T-helper 17 cell (primary cell): ENCODE results near the gene CACNA1E. TPM values are rescaled to one million over a fixed set of nuclear protein-coding genes. Genes with fewer than 3 reads are reported as not detected.

Experiments used
- ATAC-seq: fragments of 150-1000 bp; cut with Tn5 transposase; 2 replicates; pipeline ENCODE4 v1.10.0; 2021; ENCODE audit warnings: mild to moderate bottlenecking, moderate library complexity
- DNase-seq, 3 donors: peaks; one replicate each; pipeline versions ENCODE4 v3.0.0 to v3.0.0-alpha.2; 2020 to 2021
- H3K9me3 ChIP-seq: one replicate; pipeline ENCODE4 v1.7.0; 2013; ENCODE audit warnings: low read length, mild to moderate bottlenecking; ENCODE audit not compliant: control insufficient read depth, poor library complexity, severe bottlenecking
- H3K27ac Mint-ChIP-seq: one replicate; pipeline ENCODE4 v1.8.0; 2022; ENCODE audit warnings: mild to moderate bottlenecking, moderate library complexity, mixed read lengths
- H3K27me3 Mint-ChIP-seq: one replicate; pipeline ENCODE4 v1.8.0; 2022; ENCODE audit warnings: mixed read lengths
- H3K36me3 Mint-ChIP-seq: one replicate; pipeline ENCODE4 v1.8.0; 2022; ENCODE audit warnings: low read depth, mixed read lengths
- H3K4me1 Mint-ChIP-seq: one replicate; pipeline ENCODE4 v1.8.0; 2022; ENCODE audit warnings: mild to moderate bottlenecking, mixed read lengths
- H3K4me3 Mint-ChIP-seq: one replicate; pipeline ENCODE4 v1.8.0; 2022; ENCODE audit warnings: mild to moderate bottlenecking, moderate library complexity, mixed read lengths
- total RNA-seq, 4 donors: library from RNA in 2 of 4; stranded (reverse) in 2 of 4; gene quantifications; one replicate each; pipeline ENCODE4 v1.2.3 and lab custom pipeline; 2022 to 2026

Gene CACNA1E
- total RNA-seq, 2 donors from 2014 or later = not detected

DNA sequence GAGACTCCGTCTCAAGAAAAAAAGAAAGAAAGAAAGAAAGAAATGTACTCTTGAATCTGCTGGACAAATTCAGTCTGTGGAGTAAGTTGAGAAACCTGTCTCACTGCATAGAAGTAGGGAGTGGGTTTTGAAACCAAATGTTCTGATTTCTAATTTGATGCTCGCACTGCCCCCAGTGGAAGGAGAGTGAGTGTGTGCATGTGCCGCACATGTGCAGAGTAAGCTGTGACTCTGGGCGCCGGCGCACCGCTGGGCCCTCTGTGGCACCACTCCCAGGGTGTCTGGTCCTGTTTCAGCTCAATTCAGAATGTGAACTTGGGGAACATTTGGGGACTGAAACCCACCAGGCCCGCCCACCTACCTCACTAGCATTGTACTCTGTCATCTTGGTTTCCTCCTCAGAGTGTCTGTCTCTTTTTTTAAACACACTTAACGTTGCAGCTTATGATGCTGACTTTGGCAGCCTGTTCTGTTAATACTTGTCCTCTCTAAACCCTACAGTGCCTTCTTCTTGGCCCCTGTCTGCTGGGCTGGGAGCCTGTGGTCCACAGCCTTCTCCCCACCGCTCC lies 104.6 kb downstream of the CACNA1E start:
- DNase-seq (no peak), ATAC-seq (no peak)
- no peaks in the 10 kb centered on the region for H3K4me1 Mint-ChIP-seq
- H3K27me3 Mint-ChIP-seq = peaks cover 20% of the 10 kb centered on the region
- no peak overlapping the region for H3K27ac Mint-ChIP-seq
- no peaks in the 10 kb centered on the region for H3K9me3 ChIP-seq
- H3K4me3 Mint-ChIP-seq = no peak overlapping the region
- no peaks in the 10 kb centered on the region for H3K36me3 Mint-ChIP-seq

- no peak for ATAC-seq
- Mint-ChIP-seq H3K36me3 (no peaks in the 10 kb centered on the region), H3K4me3 (no peak overlapping the region), H3K27me3 (peaks cover 23% of the 10 kb centered on the region), H3K4me1 (no peaks in the 10 kb centered on the region), H3K27ac (no peak overlapping the region)
- no peak for DNase-seq
- no peaks in the 10 kb centered on the region for H3K9me3 ChIP-seq
Observed at GRCh38 chr1:181588631-181589030, 105.3 kb downstream of the CACNA1E start.

GRCh38 chr1:181592255-181592859 lies 109.0 kb downstream of the CACNA1E start:
- H3K27me3 Mint-ChIP-seq = peaks cover 35% of the 10 kb centered on the region
- H3K36me3 Mint-ChIP-seq = no peaks in the 10 kb centered on the region
- no peak for ATAC-seq
- no peak for DNase-seq
- no peak overlapping the region for H3K27ac Mint-ChIP-seq
- H3K4me1 Mint-ChIP-seq = no peaks in the 10 kb centered on the region
- H3K9me3 ChIP-seq = no peaks in the 10 kb centered on the region
- H3K4me3 Mint-ChIP-seq = no peak overlapping the region

GRCh38 chr1:181593042-181593441 lies 109.7 kb downstream of the CACNA1E start:
- no peak overlapping the region for H3K27ac Mint-ChIP-seq
- no peaks in the 10 kb centered on the region for H3K4me1 Mint-ChIP-seq
- no peaks in the 10 kb centered on the region for H3K9me3 ChIP-seq
- H3K36me3 Mint-ChIP-seq = no peaks in the 10 kb centered on the region
- H3K27me3 Mint-ChIP-seq = peaks cover 35% of the 10 kb centered on the region
- DNase-seq = no peak
- no peak overlapping the region for H3K4me3 Mint-ChIP-seq
- ATAC-seq = no peak

GRCh38 chr1:181594553-181594952 lies 111.2 kb downstream of the CACNA1E start:
- no peaks in the 10 kb centered on the region for H3K36me3 Mint-ChIP-seq
- H3K27ac Mint-ChIP-seq = no peak overlapping the region
- H3K4me1 Mint-ChIP-seq = no peaks in the 10 kb centered on the region
- H3K4me3 Mint-ChIP-seq = no peak overlapping the region
- H3K9me3 ChIP-seq = no peaks in the 10 kb centered on the region
- DNase-seq = no peak
- H3K27me3 Mint-ChIP-seq = peaks cover 25% of the 10 kb centered on the region
- no peak for ATAC-seq

GRCh38 chr1:181595234-181595633 lies 111.9 kb downstream of the CACNA1E start:
- ATAC-seq (no peak), DNase-seq (no peak)
- H3K9me3 ChIP-seq = no peaks in the 10 kb centered on the region
- peaks cover 25% of the 10 kb centered on the region for H3K27me3 Mint-ChIP-seq
- H3K27ac Mint-ChIP-seq = no peak overlapping the region
- H3K4me1 Mint-ChIP-seq = no peaks in the 10 kb centered on the region
- no peak overlapping the region for H3K4me3 Mint-ChIP-seq
- no peaks in the 10 kb centered on the region for H3K36me3 Mint-ChIP-seq

GRCh38 chr1:181601186-181601950 lies 118.1 kb downstream of the CACNA1E start:
- peaks cover 3% of the 10 kb centered on the region for H3K27me3 Mint-ChIP-seq
- no peaks in the 10 kb centered on the region for H3K4me1 Mint-ChIP-seq
- H3K9me3 ChIP-seq = no peaks in the 10 kb centered on the region
- no peak overlapping the region for H3K4me3 Mint-ChIP-seq
- no peaks in the 10 kb centered on the region for H3K36me3 Mint-ChIP-seq
- no peak for ATAC-seq
- DNase-seq = no peak
- no peak overlapping the region for H3K27ac Mint-ChIP-seq

DNA sequence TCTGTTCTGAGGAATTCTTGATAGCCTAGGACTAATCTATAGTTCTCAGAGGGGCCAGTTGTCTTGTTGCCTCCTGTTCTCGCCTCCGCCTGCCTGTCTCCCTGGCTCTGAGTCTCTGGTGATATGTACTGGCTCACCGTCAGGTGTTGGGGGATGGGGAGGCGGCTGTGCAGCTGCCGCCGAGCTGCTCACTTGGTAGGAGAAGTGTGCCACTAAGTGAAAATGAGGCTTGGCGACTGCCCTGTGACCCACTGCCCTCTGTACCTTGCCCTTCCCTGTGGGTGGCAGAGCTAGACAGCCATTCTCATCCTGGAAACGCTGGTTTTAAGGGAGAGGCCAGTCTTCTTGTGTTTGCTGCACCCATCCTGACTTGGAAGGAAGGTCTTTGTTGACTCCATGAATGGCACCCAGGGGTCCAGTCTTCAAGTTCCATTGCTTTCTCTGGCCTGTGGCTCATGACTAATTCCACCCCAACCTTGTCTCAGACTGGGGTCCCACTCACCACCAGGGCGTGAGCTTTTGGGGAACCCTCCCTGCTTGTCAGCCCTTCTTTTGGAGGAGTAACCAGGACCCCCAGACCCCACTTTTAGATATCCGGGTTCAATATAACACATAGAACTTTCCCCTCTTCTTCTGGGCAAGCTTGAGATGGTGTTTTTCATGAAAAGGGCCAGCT lies 120.6 kb downstream of the CACNA1E start:
- peaks cover 9% of the 10 kb centered on the region for H3K27me3 Mint-ChIP-seq
- no peaks in the 10 kb centered on the region for H3K9me3 ChIP-seq
- no peaks in the 10 kb centered on the region for H3K4me1 Mint-ChIP-seq
- DNase-seq = no peak
- H3K27ac Mint-ChIP-seq = no peak overlapping the region
- ATAC-seq = no peak
- H3K4me3 Mint-ChIP-seq = no peak overlapping the region
- H3K36me3 Mint-ChIP-seq = no peaks in the 10 kb centered on the region

DNA sequence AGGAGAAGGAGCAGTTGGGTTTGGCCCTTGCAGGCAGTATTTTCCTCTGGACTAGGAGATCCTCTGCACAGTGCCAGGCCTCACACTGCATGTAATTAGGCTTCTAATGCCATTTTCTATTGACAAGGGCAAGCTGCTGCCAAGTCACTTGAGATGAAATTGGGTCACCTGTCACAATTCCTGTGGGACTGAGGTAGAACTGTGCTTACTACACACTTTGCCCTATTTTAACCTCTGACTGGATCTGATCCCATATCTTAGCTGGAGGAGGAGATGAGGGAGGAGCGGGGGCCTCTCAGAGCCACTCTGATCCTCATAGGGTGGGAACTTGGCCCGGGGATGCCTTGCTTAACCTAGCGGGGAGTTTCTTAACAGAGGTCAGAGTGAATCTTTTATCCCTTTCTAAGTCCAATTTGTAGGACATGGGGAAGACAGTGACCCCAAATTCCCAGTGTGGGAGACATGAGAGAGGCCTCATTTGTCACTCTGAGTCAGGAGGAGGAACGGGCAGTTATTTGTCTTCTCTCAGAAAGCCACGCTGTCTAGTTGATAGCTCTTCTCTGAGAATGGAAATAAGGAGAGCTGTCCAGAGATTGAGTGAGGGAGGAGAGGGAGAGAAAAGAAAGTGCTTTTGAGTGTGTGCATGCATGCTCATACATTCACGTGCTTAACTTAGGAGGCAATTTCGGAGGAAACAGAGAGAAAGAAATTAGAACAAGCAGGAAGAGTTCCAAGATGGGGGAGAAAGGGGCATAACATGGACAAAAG lies 121.3 kb downstream of the CACNA1E start:
- DNase-seq (no peak), ATAC-seq (no peak)
- H3K9me3 ChIP-seq = no peaks in the 10 kb centered on the region
- Mint-ChIP-seq H3K27ac (no peak overlapping the region), H3K27me3 (peaks cover 14% of the 10 kb centered on the region), H3K4me3 (no peak overlapping the region), H3K36me3 (no peaks in the 10 kb centered on the region), H3K4me1 (no peaks in the 10 kb centered on the region)

DNA sequence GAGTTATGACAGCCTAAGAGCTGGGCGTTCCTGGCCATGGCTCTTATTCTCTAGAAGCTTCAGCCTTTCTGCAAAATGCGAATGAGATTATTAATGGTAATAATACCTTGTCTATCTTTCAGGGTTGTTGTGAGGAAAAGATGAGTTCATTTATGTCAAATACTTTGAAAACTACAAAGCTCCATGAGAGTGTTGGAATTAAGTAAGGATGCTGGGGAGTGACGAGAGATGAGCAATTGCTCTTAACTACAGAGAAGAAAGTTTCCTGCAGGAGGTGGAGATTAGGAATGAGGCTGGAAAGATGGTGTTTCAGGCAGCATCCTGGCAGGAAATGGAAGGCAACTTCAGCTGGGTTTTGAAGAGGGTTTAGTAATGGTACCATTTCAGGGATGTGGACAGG lies 124.2 kb downstream of the CACNA1E start:
- no peak overlapping the region for H3K27ac Mint-ChIP-seq

DNA sequence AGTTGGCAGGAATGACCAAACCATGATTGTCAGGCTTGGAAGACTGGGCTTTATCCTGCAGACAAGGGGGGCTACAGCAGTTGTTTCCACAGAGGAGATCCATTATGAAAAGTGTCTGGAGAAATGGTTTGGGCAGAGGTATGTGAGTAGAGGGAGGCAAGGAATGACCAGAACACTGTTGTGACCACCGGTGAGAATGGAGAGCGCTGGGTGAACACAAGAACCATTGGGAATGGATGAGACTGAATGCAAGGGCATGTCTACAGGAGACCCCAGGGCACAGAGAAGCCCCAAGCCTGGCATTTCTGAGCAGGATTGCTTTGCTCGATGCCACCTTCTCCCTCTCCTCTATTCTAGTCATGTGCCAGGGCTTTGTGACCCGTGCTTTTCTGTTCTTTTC lies 125.1 kb downstream of the CACNA1E start:
- H3K27ac Mint-ChIP-seq = no peak overlapping the region
- no peak overlapping the region for H3K4me3 Mint-ChIP-seq
- H3K9me3 ChIP-seq = no peaks in the 10 kb centered on the region
- ATAC-seq (no peak), DNase-seq (no peak)
- H3K27me3 Mint-ChIP-seq = peaks cover 14% of the 10 kb centered on the region
- no peaks in the 10 kb centered on the region for H3K36me3 Mint-ChIP-seq
- H3K4me1 Mint-ChIP-seq = no peaks in the 10 kb centered on the region

More for the DNA sequence above, 124.2 kb downstream of the CACNA1E start:
- no peaks in the 10 kb centered on the region for H3K9me3 ChIP-seq
- H3K4me3 Mint-ChIP-seq = no peak overlapping the region
- no peaks in the 10 kb centered on the region for H3K36me3 Mint-ChIP-seq
- no peak for DNase-seq
- no peaks in the 10 kb centered on the region for H3K4me1 Mint-ChIP-seq
- H3K27me3 Mint-ChIP-seq = peaks cover 14% of the 10 kb centered on the region
- no peak for ATAC-seq

DNA sequence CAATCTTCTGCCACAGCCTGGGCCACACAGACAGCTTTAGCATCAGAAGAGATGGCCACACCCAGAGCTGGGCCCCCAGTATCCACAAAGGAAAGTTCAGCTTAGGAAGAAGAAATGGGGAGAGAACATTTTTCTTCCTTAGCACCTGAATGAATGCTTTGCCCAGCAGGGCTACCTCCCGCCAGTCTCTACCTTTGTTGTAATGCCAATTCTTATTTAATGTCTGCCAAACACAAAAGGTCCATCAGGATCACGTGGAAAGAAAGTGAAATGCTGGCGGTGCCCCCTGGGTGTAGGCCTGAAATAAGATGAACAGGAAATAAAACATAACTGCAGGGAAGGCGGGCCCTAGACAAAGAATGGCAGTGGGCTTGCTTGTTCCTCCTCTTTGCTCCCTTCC lies 125.6 kb downstream of the CACNA1E start:
- Mint-ChIP-seq H3K27ac (no peak overlapping the region), H3K4me3 (no peak overlapping the region), H3K4me1 (no peaks in the 10 kb centered on the region), H3K36me3 (no peaks in the 10 kb centered on the region), H3K27me3 (peaks cover 14% of the 10 kb centered on the region)
- no peaks in the 10 kb centered on the region for H3K9me3 ChIP-seq
- DNase-seq = no peak
- ATAC-seq = no peak

- no peak overlapping the region for H3K4me3 Mint-ChIP-seq
- no peak for DNase-seq
Observed at GRCh38 chr1:181612100-181612499, 128.8 kb downstream of the CACNA1E start.

More at GRCh38 chr1:181612100-181612499, 128.8 kb downstream of the CACNA1E start:
- no peaks in the 10 kb centered on the region for H3K36me3 Mint-ChIP-seq
- H3K9me3 ChIP-seq = no peaks in the 10 kb centered on the region
- peaks cover 14% of the 10 kb centered on the region for H3K27me3 Mint-ChIP-seq
- no peak for ATAC-seq
- H3K4me1 Mint-ChIP-seq = no peaks in the 10 kb centered on the region
- H3K27ac Mint-ChIP-seq = no peak overlapping the region
